Stomach (tissue), 4 donors: Measurements from ENCODE around the gene OR4D6.

Source experiments
- CTCF ChIP-seq, 7 experiments: fragments of 450-650 bp in 4 of 7; fragments of 200-600 bp in 3 of 7; sonication (generic) in 3 of 7; IDR thresholded peaks; one replicate each; pipeline ENCODE4 v1.5.1; 2016 to 2019; ENCODE audit warnings: antibody characterized with exemption in 7 of 7, control low read depth in 2 of 7, mild to moderate bottlenecking in 1 of 7
- POLR2A ChIP-seq, 4 donors: fragments of 450-650 bp; IDR thresholded peaks; one replicate each; pipeline ENCODE4 v1.6.1; 2016; ENCODE audit warnings: antibody characterized with exemption in 4 of 4, control low read depth in 2 of 4, mild to moderate bottlenecking in 1 of 4, moderate library complexity in 1 of 4
- POLR2AphosphoS5 ChIP-seq, 3 donors: sonication (generic); formaldehyde crosslinking; IDR thresholded peaks; one replicate each; pipeline ENCODE4 v1.6.1; 2016; ENCODE audit warnings: antibody characterized with exemption in 3 of 3

GRCh38 chr11:59456661-59457060 lies at the start of gene OR4D6:
- no peak for TF ChIP-seq POLR2AphosphoS5 (IDR thresholded peaks at IDR 0.05)
- no peak for TF ChIP-seq CTCF (IDR thresholded peaks at IDR 0.05)
- TF ChIP-seq POLR2A (IDR thresholded peaks at IDR 0.05): no peak
